Sigmoid colon (tissue), 4 donors: Measurements from ENCODE around the gene TMEM121.

Source experiments
- CTCF ChIP-seq, 4 experiments: fragments of 450-650 bp in 3 of 4; fragments of 200-600 bp in 1 of 4; IDR thresholded peaks; one replicate each; pipeline ENCODE4 v1.5.1; 2016 to 2019; ENCODE audit warnings: antibody characterized with exemption in 4 of 4, mild to moderate bottlenecking in 3 of 4, moderate library complexity in 2 of 4
- EP300 ChIP-seq, 4 donors: sonication (generic); formaldehyde crosslinking; IDR thresholded peaks; one replicate each; pipeline ENCODE4 v1.6.1; 2017; ENCODE audit warnings: antibody characterized with exemption in 4 of 4
- POLR2A ChIP-seq, 2 donors: fragments of 450-650 bp; IDR thresholded peaks; one replicate each; pipeline ENCODE4 v1.6.1; 2016; ENCODE audit warnings: antibody characterized with exemption in 2 of 2, mild to moderate bottlenecking in 2 of 2, moderate library complexity in 2 of 2
- POLR2AphosphoS5 ChIP-seq, 4 donors: sonication (generic); formaldehyde crosslinking; IDR thresholded peaks; one replicate each; pipeline ENCODE4 v1.6.1; 2017; ENCODE audit warnings: antibody characterized with exemption in 4 of 4

GRCh38 chr14:105562713-105563346 is 36.4 kb downstream of the TMEM121 start:
- TF ChIP-seq CTCF (IDR thresholded peaks at IDR 0.05) (no peak), POLR2A (IDR thresholded peaks at IDR 0.05) (no peak), EP300 (IDR thresholded peaks at IDR 0.05) (no peak), POLR2AphosphoS5 (IDR thresholded peaks at IDR 0.05) (no peak)
